HEK293T (cell line): ENCODE measurements around the gene MTA3.

Experiments
- ARNT ChIP-seq: fragments of 450-650 bp; IDR thresholded peaks from 2 replicates; pipeline ENCODE4 v1.6.1; 2017; ENCODE audit warnings: mild to moderate bottlenecking
- BHLHE40 ChIP-seq: fragments of 450-650 bp; IDR thresholded peaks from 2 replicates; pipeline ENCODE4 v1.6.1; 2016; ENCODE audit warnings: mild to moderate bottlenecking, moderate library complexity, borderline replicate concordance
- CTBP1 ChIP-seq: fragments of 450-650 bp; IDR thresholded peaks from 2 replicates; pipeline ENCODE4 v1.6.1; 2016; ENCODE audit warnings: borderline replicate concordance
- ELF4 ChIP-seq: fragments of 450-650 bp; IDR thresholded peaks from 2 replicates; pipeline ENCODE4 v1.6.1; 2017; ENCODE audit warnings: antibody characterized with exemption
- FOXA1 ChIP-seq: fragments of 450-650 bp; IDR thresholded peaks from 2 replicates; pipeline ENCODE4 v1.6.1; 2016; ENCODE audit warnings: mild to moderate bottlenecking
- FOXK2 ChIP-seq: fragments of 450-650 bp; IDR thresholded peaks from 2 replicates; pipeline ENCODE4 v1.6.1; 2016; ENCODE audit warnings: mild to moderate bottlenecking
- FOXM1 ChIP-seq: fragments of 450-650 bp; IDR thresholded peaks from 2 replicates; pipeline ENCODE4 v1.6.1; 2017; ENCODE audit warnings: mild to moderate bottlenecking, borderline replicate concordance
- L3MBTL2 ChIP-seq: fragments of 450-650 bp; conservative IDR thresholded peaks from 2 replicates; pipeline ENCODE4 v1.6.1; 2016; ENCODE audit warnings: mild to moderate bottlenecking
- LEF1 ChIP-seq: fragments of 450-650 bp; IDR thresholded peaks from 2 replicates; pipeline ENCODE4 v1.6.1; 2017; ENCODE audit warnings: mild to moderate bottlenecking, borderline replicate concordance
- NFRKB ChIP-seq: fragments of 450-650 bp; IDR thresholded peaks from 2 replicates; pipeline ENCODE4 v1.6.1; 2016; ENCODE audit warnings: mild to moderate bottlenecking, moderate library complexity
- SP1 ChIP-seq: fragments of 450-650 bp; IDR thresholded peaks from 2 replicates; pipeline ENCODE4 v1.6.1; 2017
- SUZ12 ChIP-seq: fragments of 450-650 bp; IDR thresholded peaks from 2 replicates; pipeline ENCODE4 v1.6.1; 2016; ENCODE audit warnings: mild to moderate bottlenecking
- TARDBP ChIP-seq: fragments of 450-650 bp; IDR thresholded peaks from 2 replicates; pipeline ENCODE4 v1.6.1; 2016
- ZNF384 ChIP-seq: fragments of 450-650 bp; IDR thresholded peaks from 2 replicates; pipeline ENCODE4 v1.6.1; 2016

- TF ChIP-seq L3MBTL2 (no peak), TARDBP (no peak), BHLHE40 (no peak), SP1 (no peak), ELF4 (no peak), CTBP1 (no peak), ARNT (no peak), FOXA1 (no peak), NFRKB (no peak), SUZ12 (no peak), ZNF384 (no peak), FOXK2 (no peak), FOXM1 (no peak), LEF1 (no peak)
These were observed 225.2 kb downstream of the MTA3 start for GRCh38 chr2:42793334-42794270.
